DOHH2 (cell line): Measurements from ENCODE around the gene FBXO48.

Source experiments
- H3F3A ChIP-seq: fragments of 200-600 bp; sonication (generic), shearing (Covaris generic); 2 replicates; pipeline ENCODE4 v1.6.0; 2016; ENCODE audit warnings: antibody characterized with exemption, mild to moderate bottlenecking; ENCODE audit not compliant: control insufficient read depth, insufficient read depth
- H3K27ac ChIP-seq: fragments of 200-600 bp; sonication (generic); 2 replicates; pipeline ENCODE4 v1.5.1; 2014; ENCODE audit warnings: low read depth, mild to moderate bottlenecking, low read length, moderate library complexity
- H3K27me3 ChIP-seq: fragments of 200-600 bp; sonication (generic); 2 replicates; pipeline ENCODE4 v1.6.1; 2014; ENCODE audit warnings: mild to moderate bottlenecking, low read length, mixed read lengths; ENCODE audit not compliant: control insufficient read depth
- H3K36me3 ChIP-seq: fragments of 200-600 bp; sonication (generic); 2 replicates; pipeline ENCODE4 v1.6.1; 2014; ENCODE audit warnings: mild to moderate bottlenecking, low read length, moderate library complexity, mixed read lengths; ENCODE audit not compliant: control insufficient read depth
- H3K4me1 ChIP-seq: fragments of 200-600 bp; sonication (generic); 2 replicates; pipeline ENCODE4 v1.6.1; 2014; ENCODE audit warnings: mild to moderate bottlenecking, low read length, mixed read lengths; ENCODE audit not compliant: control insufficient read depth
- H3K4me2 ChIP-seq: fragments of 200-600 bp; sonication (generic); 2 replicates; pipeline ENCODE4 v1.6.0; 2014; ENCODE audit warnings: mild to moderate bottlenecking, low read length, moderate library complexity
- H3K4me3 ChIP-seq: fragments of 200-600 bp; sonication (generic); 2 replicates; pipeline ENCODE4 v1.5.1; 2014; ENCODE audit warnings: mild to moderate bottlenecking, low read length, mixed read lengths
- H3K79me2 ChIP-seq: fragments of 200-600 bp; sonication (generic); 2 replicates; pipeline ENCODE4 v1.6.1; 2014; ENCODE audit warnings: mild to moderate bottlenecking, low read length, mixed read lengths; ENCODE audit not compliant: control insufficient read depth
- H3K9me2 ChIP-seq: fragments of 200-600 bp; sonication (generic); replicated peaks from 2 replicates; pipeline ENCODE4 v1.6.1; 2014; ENCODE audit warnings: mild to moderate bottlenecking, low read length, mixed read lengths; ENCODE audit not compliant: control insufficient read depth
- H3K9me3 ChIP-seq: fragments of 200-600 bp; sonication (generic); 2 replicates; pipeline ENCODE4 v1.6.1; 2014; ENCODE audit warnings: antibody characterized with exemption, low read length, mixed read lengths; ENCODE audit not compliant: control insufficient read depth, insufficient read depth
- H4K20me1 ChIP-seq: fragments of 200-600 bp; sonication (generic); 2 replicates; pipeline ENCODE4 v1.6.0; 2014; ENCODE audit warnings: low read depth, mild to moderate bottlenecking, antibody characterized with exemption, low read length, moderate library complexity; ENCODE audit not compliant: control insufficient read depth, insufficient read depth
- EZH2phosphoT487 ChIP-seq: fragments of 200-600 bp; sonication (generic); IDR thresholded peaks from 2 replicates; pipeline ENCODE4 v1.6.1; 2017; ENCODE audit warnings: borderline replicate concordance, mild to moderate bottlenecking, antibody characterized with exemption, low read length, moderate library complexity, mixed read lengths
- TF ChIP-seq, protein P1 (sequence below): fragments of 200-600 bp; sonication (generic); IDR thresholded peaks from one replicate; pipeline ENCODE4 v1.5.1; 2014; ENCODE audit warnings: antibody characterized with exemption, mild to moderate bottlenecking, low read depth, low read length; ENCODE audit not compliant: poor library complexity, severe bottlenecking

The FBXO48 gene

GRCh38 chr2:68453761-68454360 is 13.2 kb downstream of the FBXO48 start:
- no peak overlapping the region for H3K4me2 ChIP-seq
- no peak overlapping the region for H3K27ac ChIP-seq
- no peaks in the 10 kb centered on the region for H3K9me2 ChIP-seq
- H3K4me1 ChIP-seq, result 0 out of 2 replicates have a peak, but pooled peaks cover 3% of the 10 kb centered on the region
- peaks cover 8% of the 10 kb centered on the region for H3F3A ChIP-seq
- no peaks in the 10 kb centered on the region; the same call in 1 of the 2 replicates for H3K9me3 ChIP-seq
- TF ChIP-seq, protein P1, sequence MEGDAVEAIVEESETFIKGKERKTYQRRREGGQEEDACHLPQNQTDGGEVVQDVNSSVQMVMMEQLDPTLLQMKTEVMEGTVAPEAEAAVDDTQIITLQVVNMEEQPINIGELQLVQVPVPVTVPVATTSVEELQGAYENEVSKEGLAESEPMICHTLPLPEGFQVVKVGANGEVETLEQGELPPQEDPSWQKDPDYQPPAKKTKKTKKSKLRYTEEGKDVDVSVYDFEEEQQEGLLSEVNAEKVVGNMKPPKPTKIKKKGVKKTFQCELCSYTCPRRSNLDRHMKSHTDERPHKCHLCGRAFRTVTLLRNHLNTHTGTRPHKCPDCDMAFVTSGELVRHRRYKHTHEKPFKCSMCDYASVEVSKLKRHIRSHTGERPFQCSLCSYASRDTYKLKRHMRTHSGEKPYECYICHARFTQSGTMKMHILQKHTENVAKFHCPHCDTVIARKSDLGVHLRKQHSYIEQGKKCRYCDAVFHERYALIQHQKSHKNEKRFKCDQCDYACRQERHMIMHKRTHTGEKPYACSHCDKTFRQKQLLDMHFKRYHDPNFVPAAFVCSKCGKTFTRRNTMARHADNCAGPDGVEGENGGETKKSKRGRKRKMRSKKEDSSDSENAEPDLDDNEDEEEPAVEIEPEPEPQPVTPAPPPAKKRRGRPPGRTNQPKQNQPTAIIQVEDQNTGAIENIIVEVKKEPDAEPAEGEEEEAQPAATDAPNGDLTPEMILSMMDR, result no peak
- no peak for TF ChIP-seq EZH2phosphoT487
- no peak overlapping the region for H3K4me3 ChIP-seq
- H4K20me1 ChIP-seq, result no peaks in the 10 kb centered on the region
- H3K79me2 ChIP-seq, result no peaks in the 10 kb centered on the region
- H3K27me3 ChIP-seq, result no peaks in the 10 kb centered on the region
- H3K36me3 ChIP-seq, result no peaks in the 10 kb centered on the region

GRCh38 chr2:68452158-68452900 is 14.8 kb downstream of the FBXO48 start:
- Histone ChIP-seq H3K4me1 (0 out of 2 replicates have a peak, but pooled peaks cover 3% of the 10 kb centered on the region), H3K9me2 (no peaks in the 10 kb centered on the region), H3K36me3 (no peaks in the 10 kb centered on the region), H3K27ac (no peak overlapping the region), H3K4me2 (no peak overlapping the region), H3F3A (peaks cover 8% of the 10 kb centered on the region), H4K20me1 (no peaks in the 10 kb centered on the region), H3K9me3 (peaks cover 5% of the 10 kb centered on the region; the same call in 1 of the 2 replicates), H3K79me2 (no peaks in the 10 kb centered on the region), H3K27me3 (no peaks in the 10 kb centered on the region), H3K4me3 (no peak overlapping the region)
- TF ChIP-seq, protein P1, result no peak
- TF ChIP-seq EZH2phosphoT487, result no peak

GRCh38 chr2:68448671-68449653 is 18.1 kb downstream of the FBXO48 start:
- TF ChIP-seq EZH2phosphoT487, result no peak
- TF ChIP-seq, protein P1, result no peak
- peaks cover 8% of the 10 kb centered on the region for H3F3A ChIP-seq
- no peak overlapping the region for H3K4me3 ChIP-seq
- H3K27ac ChIP-seq, result no peak overlapping the region
- no peaks in the 10 kb centered on the region for H3K36me3 ChIP-seq
- H3K9me2 ChIP-seq, result no peaks in the 10 kb centered on the region
- peaks cover 8% of the 10 kb centered on the region; the same call in 1 of the 2 replicates for H3K9me3 ChIP-seq
- no peaks in the 10 kb centered on the region for H4K20me1 ChIP-seq
- H3K4me1 ChIP-seq, result 0 out of 2 replicates have a peak, but pooled peaks cover 3% of the 10 kb centered on the region
- H3K27me3 ChIP-seq, result no peaks in the 10 kb centered on the region
- H3K79me2 ChIP-seq, result no peaks in the 10 kb centered on the region
- H3K4me2 ChIP-seq, result no peak overlapping the region
